H1 (cell line): Measurements from ENCODE around the gene FAM168B. TPM values are rescaled to one million over a fixed set of nuclear protein-coding genes. Genes with fewer than 3 reads are reported as not detected.
A peak's percentile ranks its signal among the peaks of the same experiment; 100 is the strongest.

Source experiments
- CTCF ChIA-PET: fragments of 300-600 bp; sonication (Branson Sonifier 250); formaldehyde crosslinking; loops from one replicate; lab custom pipeline; 2021; ENCODE audit not compliant: partially characterized antibody; lab: Charles Lee
- POLR2A ChIA-PET: fragments of 300-600 bp; sonication (Branson Sonifier 250); formaldehyde crosslinking; loops from one replicate; lab custom pipeline; 2021; ENCODE audit warnings: inconsistent platforms; ENCODE audit not compliant: partially characterized antibody; lab: Charles Lee
- DNase-seq, 2 experiments: peaks; one replicate each; pipeline versions ENCODE4 v3.0.0 to v3.0.0-alpha.2; 2010 to 2022; ENCODE audit warnings: low spot score in 2 of 2, low read depth in 1 of 2, mixed read lengths in 1 of 2
- FAIRE-seq: peaks from 2 replicates; lab custom pipeline; 2011; peaks lifted over from hg19 to GRCh38; lab: Jason Lieb, UNC
- H2AFZ ChIP-seq: 2 replicates; pipeline ENCODE4 v1.8.1; 2012; ENCODE audit warnings: low read length, inconsistent platforms
- H2AK5ac ChIP-seq: 2 replicates; pipeline ENCODE4 v1.6.1; 2013; ENCODE audit warnings: low read depth, low read length
- H2BK120ac ChIP-seq: replicated peaks from 2 replicates; pipeline ENCODE3; 2013; ENCODE audit warnings: low read depth, low read length, inconsistent platforms
- H2BK12ac ChIP-seq: 2 replicates; pipeline ENCODE4 v1.6.1; 2013; ENCODE audit warnings: low read depth, low read length
- H2BK15ac ChIP-seq: 2 replicates; pipeline ENCODE4 v1.6.1; 2013; ENCODE audit warnings: low read length
- H2BK20ac ChIP-seq: 2 replicates; pipeline ENCODE4 v1.6.1; 2013; ENCODE audit warnings: low read length
- H2BK5ac ChIP-seq: 2 replicates; pipeline ENCODE4 v1.6.1; 2013; ENCODE audit warnings: low read depth, low read length
- H3K14ac ChIP-seq: 2 replicates; pipeline ENCODE4 v1.6.1; 2013; ENCODE audit warnings: inconsistent platforms; ENCODE audit not compliant: insufficient read length
- H3K18ac ChIP-seq: 2 replicates; pipeline ENCODE4 v1.6.1; 2013; ENCODE audit warnings: low read length; ENCODE audit errors: extremely low read depth
- H3K23ac ChIP-seq: 2 replicates; pipeline ENCODE4 v1.6.1; 2013; ENCODE audit warnings: inconsistent platforms; ENCODE audit not compliant: insufficient read length
- H3K23me2 ChIP-seq: 2 replicates; pipeline ENCODE4 v1.6.1; 2013; ENCODE audit warnings: low read depth, low read length
- H3K27ac ChIP-seq: 2 replicates; pipeline ENCODE4 v1.6.1; 2011; ENCODE audit warnings: low read depth, low read length, inconsistent platforms
- H3K27me3 ChIP-seq, 4 experiments: replicated peaks in 1 of 4; 1 replicate in 1 of 4; 2 replicates in 3 of 4; pipeline versions ENCODE4 v1.6.1 to v1.8.1; 2011 to 2013; ENCODE audit warnings: low read length in 3 of 4, mild to moderate bottlenecking in 3 of 4, inconsistent platforms in 2 of 4, mixed read lengths in 2 of 4, moderate library complexity in 1 of 4; ENCODE audit not compliant: control insufficient read depth in 3 of 4, insufficient read depth in 3 of 4; ENCODE audit errors: extremely low read depth in 1 of 4
- H3K36me3 ChIP-seq, 4 experiments: 2 replicates each; pipeline versions ENCODE4 v1.6.1 to v1.8.1; 2011 to 2013; ENCODE audit warnings: mild to moderate bottlenecking in 4 of 4, low read length in 3 of 4, moderate library complexity in 2 of 4, control low read depth in 1 of 4, inconsistent platforms in 1 of 4; ENCODE audit not compliant: insufficient read depth in 4 of 4, control insufficient read depth in 2 of 4
- H3K4ac ChIP-seq: replicated peaks from 2 replicates; pipeline ENCODE3; 2013; ENCODE audit warnings: low read length, low read depth, mixed read lengths, inconsistent platforms; ENCODE audit not compliant: insufficient read length
- H3K4me1 ChIP-seq, 4 experiments: replicated peaks in 1 of 4; 1 replicate in 1 of 4; 2 replicates in 3 of 4; pipeline versions ENCODE4 v1.6.1 to v1.8.1; 2011 to 2013; ENCODE audit warnings: low read length in 3 of 4, inconsistent platforms in 2 of 4, mixed read lengths in 1 of 4; ENCODE audit not compliant: insufficient read depth in 4 of 4, control insufficient read depth in 3 of 4
- H3K4me2 ChIP-seq, 2 experiments: 2 replicates each; pipeline versions ENCODE4 v1.6.1 to v1.8.1; 2011 to 2013; ENCODE audit warnings: low read depth in 2 of 2, low read length in 2 of 2, control low read depth in 1 of 2, inconsistent platforms in 1 of 2, mild to moderate bottlenecking in 1 of 2; ENCODE audit not compliant: insufficient read depth in 1 of 2
- H3K4me3 ChIP-seq, 4 experiments: fragments of 200-600, 300-600 bp in 1 of 4; sonication (generic), shearing (Covaris generic), sonication (Bioruptor Twin) in 1 of 4; 2 replicates each; pipeline versions ENCODE4 v1.5.1 to v1.8.1; 2011 to 2016; ENCODE audit warnings: low read length in 4 of 4, low read depth in 3 of 4, control low read depth in 2 of 4, inconsistent platforms in 2 of 4, mild to moderate bottlenecking in 2 of 4, mixed read lengths in 1 of 4, moderate library complexity in 1 of 4; ENCODE audit not compliant: insufficient read depth in 2 of 4; ENCODE audit errors: extremely low read depth in 1 of 4
- H3K56ac ChIP-seq: replicated peaks from 2 replicates; pipeline ENCODE3; 2013; ENCODE audit warnings: low read depth, mild to moderate bottlenecking, mixed read lengths, low read length, inconsistent platforms; ENCODE audit not compliant: insufficient read length
- H3K79me1 ChIP-seq: 2 replicates; pipeline ENCODE4 v1.6.1; 2013; ENCODE audit warnings: low read depth, low read length, control low read depth
- H3K79me2 ChIP-seq, 2 experiments: 2 replicates each; pipeline versions ENCODE4 v1.6.1 to v1.8.1; 2012 to 2013; ENCODE audit warnings: low read length in 2 of 2, mild to moderate bottlenecking in 2 of 2, inconsistent platforms in 1 of 2; ENCODE audit not compliant: insufficient read depth in 2 of 2, control insufficient read depth in 1 of 2
- H3K9ac ChIP-seq, 4 experiments: replicated peaks in 1 of 4; 1 replicate in 1 of 4; 2 replicates in 3 of 4; pipeline versions ENCODE4 v1.6.1 to v1.8.1; 2011 to 2013; ENCODE audit warnings: low read depth in 3 of 4, low read length in 3 of 4, control low read depth in 2 of 4, mild to moderate bottlenecking in 2 of 4, moderate library complexity in 2 of 4, inconsistent platforms in 1 of 4; ENCODE audit errors: extremely low read depth in 1 of 4
- H3K9me3 ChIP-seq, 2 experiments: 2 replicates each; pipeline versions ENCODE4 v1.6.1 to v1.8.1; 2012 to 2013; ENCODE audit warnings: mild to moderate bottlenecking in 2 of 2, moderate library complexity in 2 of 2, control low read depth in 1 of 2, inconsistent platforms in 1 of 2, low read depth in 1 of 2, low read length in 1 of 2, mixed read lengths in 1 of 2; ENCODE audit not compliant: insufficient read depth in 2 of 2
- H4K20me1 ChIP-seq, 2 experiments: replicated peaks in 1 of 2; 2 replicates each; pipeline versions ENCODE3 to v1.8.1; 2011 to 2013; ENCODE audit warnings: inconsistent platforms in 2 of 2, low read length in 2 of 2, mild to moderate bottlenecking in 1 of 2; ENCODE audit not compliant: insufficient read depth in 2 of 2, control insufficient read depth in 1 of 2
- H4K5ac ChIP-seq: 2 replicates; pipeline ENCODE4 v1.6.1; 2013; ENCODE audit warnings: low read length, low read depth, mixed read lengths, inconsistent platforms; ENCODE audit not compliant: insufficient read length
- H4K8ac ChIP-seq: 2 replicates; pipeline ENCODE4 v1.8.0; 2013; ENCODE audit warnings: mild to moderate bottlenecking, moderate library complexity, low read length, inconsistent platforms; ENCODE audit not compliant: insufficient read depth; ENCODE audit errors: extremely low read depth
- H4K91ac ChIP-seq: replicated peaks from 2 replicates; pipeline ENCODE3; 2013; ENCODE audit warnings: low read length, mixed read lengths, inconsistent platforms; ENCODE audit not compliant: insufficient read length
- CBX8 ChIP-seq: fragments of 300-800, 300-1000 bp; sonication (generic); IDR thresholded peaks from 2 replicates; pipeline ENCODE4 v1.7.1; 2016; ENCODE audit warnings: low read depth, low read length, borderline replicate concordance
- CTCF ChIP-seq, 3 experiments: IDR thresholded peaks; 1 replicate in 2 of 3; 2 replicates in 1 of 3; pipeline versions ENCODE4 v1.5.1 to v1.6.1; 2011; ENCODE audit warnings: low read length in 3 of 3, mild to moderate bottlenecking in 3 of 3, inconsistent platforms in 2 of 3, low read depth in 1 of 3, moderate library complexity in 1 of 3; ENCODE audit not compliant: insufficient read depth in 1 of 3; ENCODE audit errors: control extremely low read depth in 1 of 3
- RAD21 ChIP-seq, 2 experiments: IDR thresholded peaks in 1 of 2; conservative IDR thresholded peaks in 1 of 2; 2 replicates each; pipeline ENCODE4 v1.6.1; 2011; ENCODE audit warnings: low read depth in 2 of 2, low read length in 2 of 2, improper control_type of control experiment in 1 of 2, inconsistent platforms in 1 of 2, mild to moderate bottlenecking in 1 of 2, moderate library complexity in 1 of 2
- WGBS, 2 experiments: shearing (Covaris generic) in 1 of 2; methylation state at CpG; one replicate each; pipeline versions ENCODE4 v1.1.6 to v1.1.7; 2013 to 2015; ENCODE audit warnings: low lambda C conversion rate in 2 of 2, mixed read lengths in 2 of 2, inconsistent platforms in 1 of 2, low coverage in 1 of 2, missing lambda C conversion rate in 1 of 2; ENCODE audit not compliant: insufficient replicate concordance in 2 of 2, insufficient coverage in 1 of 2, insufficient read length in 1 of 2; ENCODE audit errors: extremely low coverage in 1 of 2, missing lambda C conversion rate in 1 of 2; 5-methylcytosine and 5-hydroxymethylcytosine counted together
- polyA plus RNA-seq, 7 experiments: library from polyadenylated mRNA; depleted of rRNA in 3 of 7; stranded (reverse) in 5 of 7; unstranded in 2 of 7; fragments of >200 nt in 5 of 7; fragments of 200-250 nt in 2 of 7; gene quantifications; 1 replicate in 5 of 7; 2 replicates in 1 of 7; 4 replicates in 1 of 7; pipeline versions ENCODE4 v1.2.1 to v1.2.3, GENCODE V29; 2011 to 2013; ENCODE audit warnings: missing spikeins in 2 of 7, mixed read lengths in 2 of 7
- total RNA-seq: library from RNA; stranded (reverse); fragmentation: NEBNext Ultra II Directional; extraction: Animal tissue kit (Norgen Biotek cat#: 25700); gene quantifications from 2 replicates; pipeline ENCODE4 v1.2.1, GENCODE V29; 2021

The FAM168B gene
- total and polyA plus RNA-seq, 2 of the 8 experiments (the other 6 are each of a cell fraction or from before 2014, with no cell fraction given), result 61.9 to 123 TPM

- Histone ChIP-seq H3K27ac (no peak overlapping the region), H3K9me3 (no peaks in the 10 kb centered on the region), H4K8ac (no peak overlapping the region), H3K36me3 (no peaks in the 10 kb centered on the region; a peak in 1 of 8 replicates), H4K5ac (no peak overlapping the region), H3K14ac (no peak overlapping the region), H4K91ac (no peak overlapping the region), H2BK20ac (no peak overlapping the region), H2BK120ac (no peak overlapping the region), H4K20me1 (peaks cover 0 to 8% of the 10 kb centered on the region in 2 experiments), H3K4ac (no peak overlapping the region), H2AFZ (no peak overlapping the region), H3K56ac (no peak overlapping the region), H2BK5ac (no peak overlapping the region), H3K23ac (no peak overlapping the region), H2AK5ac (no peak overlapping the region), H3K4me3 (no peak overlapping the region), H3K9ac (no peak overlapping the region), H3K79me2 (no peaks in the 10 kb centered on the region), H2BK15ac (no peak overlapping the region), H3K79me1 (no peaks in the 10 kb centered on the region), H3K4me2 (no peak overlapping the region), H3K18ac (no peak overlapping the region), H3K23me2 (no peaks in the 10 kb centered on the region), H3K4me1 (peaks cover 0 to 5% (median 0%) of the 10 kb centered on the region in 4 experiments; a peak in 3 of 7 replicates), H2BK12ac (no peak overlapping the region), H3K27me3 (peaks cover 0 to 8% (median 4%) of the 10 kb centered on the region in 4 experiments; a peak in 5 of 7 replicates)
- DNase-seq (no peak), FAIRE-seq (no peak)
- ChIA-PET POLR2A (interaction anchor here (0.9 kb wide), 1 partner anchor 9 kb away, joined by 4 read pairs; no protein-coding TSS in a partner anchor), CTCF (interaction anchor here (0.8 to 2.7 kb wide), 8 partner anchors 11 to 403 kb away, joined by 3 to 12 read pairs (median 4); no protein-coding TSS in a partner anchor)
- WGBS, 2 experiments, result 91% methylated on average over 19 of the region's 23 CpGs; no CpG with 5 or more reads in 1 of the 2 experiments
- TF ChIP-seq RAD21 (IDR thresholded peaks at IDR 0.05 in 1 of 2, conservative IDR thresholded peaks at IDR 0.05 in 1 of 2; ENCODE audit: low read depth in 2 of 2, low read length in 2 of 2) (peak in 1 of 2 experiments; percentile 19; a peak in 1 of 4 replicates), CTCF (IDR thresholded peaks at IDR 0.05; ENCODE audit: control extremely low read depth in 1 of 3, insufficient read depth in 1 of 3, low read depth in 1 of 3, low read length in 3 of 3) (peak in 2 of 3 experiments; percentile 36 to 37; a peak in 3 of 4 replicates), CBX8 (no peak)
Observed at GRCh38 chr2:131040661-131041401, 52.4 kb downstream of the FAM168B start.
